Tracheal epithelial cell (primary cell): ENCODE measurements around the gene MEIKIN. TPM values are rescaled to one million over a fixed set of nuclear protein-coding genes. Genes with fewer than 3 reads are reported as not detected.

Experiments used
- total RNA-seq: library from RNA; depleted of rRNA; stranded (reverse); fragments of >200 nt; gene quantifications from 2 replicates; pipeline ENCODE4 v1.2.1, GENCODE V29; 2014

Gene MEIKIN, protein sequence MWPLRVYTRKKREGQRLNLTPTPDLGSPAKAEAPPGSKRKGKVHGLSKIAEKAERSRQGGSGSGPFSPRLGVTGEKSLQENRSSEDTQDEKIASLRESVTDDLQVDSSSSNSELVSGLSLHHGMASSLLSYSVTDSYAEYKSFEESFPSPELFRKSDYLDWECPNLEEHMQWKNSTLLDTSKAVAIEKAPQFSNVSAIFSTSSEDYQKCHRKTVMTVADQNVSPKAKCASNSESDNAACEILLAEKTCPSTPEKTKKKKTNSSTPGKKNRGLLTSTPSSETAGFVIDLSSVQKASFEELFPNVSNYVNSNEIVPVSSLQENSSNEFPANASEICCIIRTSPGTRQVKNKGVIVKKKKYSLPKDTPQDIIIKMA
- not detected in 2 replicates for total RNA-seq

GRCh38 chr5:131945551-131946168, at the start of gene MEIKIN:
Gene MEIKIN (minus strand): TSS chr5:131945663. CDS start chr5:131945505, 158 bp downstream.

DNA sequence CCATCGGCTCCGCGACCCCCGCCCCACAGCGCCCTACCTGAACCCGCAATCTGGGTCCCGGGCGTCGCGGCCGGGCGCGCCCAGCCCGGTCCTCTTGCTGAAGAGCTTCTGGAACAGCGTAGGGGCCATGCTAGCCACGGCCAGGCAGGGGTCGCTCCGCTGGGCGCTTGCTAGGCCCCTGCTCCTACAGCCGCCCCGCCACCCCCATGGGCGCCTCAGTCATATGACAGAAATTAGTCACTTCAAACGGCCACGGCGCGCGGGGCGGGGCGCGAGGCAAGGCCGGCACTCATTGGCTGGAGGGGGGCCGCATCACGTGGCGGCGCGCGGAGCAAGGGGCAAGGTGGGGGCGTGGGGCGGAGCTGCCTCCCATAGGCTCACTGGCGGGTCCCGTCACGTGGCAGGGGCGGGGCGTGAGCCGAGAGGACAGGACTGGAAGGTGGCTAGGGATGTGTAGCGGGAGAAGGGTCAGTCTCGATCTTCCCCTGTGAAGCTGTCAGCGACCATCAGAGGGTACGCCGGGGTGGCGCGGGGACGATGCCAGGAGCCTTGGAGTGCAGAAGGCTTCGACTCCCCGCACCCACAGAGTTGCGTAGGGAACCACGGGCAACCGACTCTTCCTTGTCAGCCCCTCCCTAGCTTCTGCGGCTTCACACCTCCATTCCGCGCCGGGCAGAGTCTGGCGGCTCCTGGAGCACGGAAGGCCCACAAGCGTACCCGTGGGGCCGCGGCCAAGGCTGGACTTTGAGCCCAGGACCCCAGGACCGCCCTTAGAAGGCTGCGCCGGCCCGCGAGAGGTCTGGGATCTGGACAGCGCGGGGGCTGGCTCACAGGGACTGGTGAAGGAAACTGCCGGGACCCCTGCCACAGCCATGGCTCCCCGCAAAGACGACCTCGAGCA, 148.4 kb downstream of the MEIKIN start, which contains the start of gene FNIP1:
Gene FNIP1 (minus strand): TSS at position 225 of the 901 bp plus-strand sequence. CDS start 96 bp downstream, at position 129.

Other genes starting within 250 kb of the MEIKIN start
- gene FNIP1, start 148.6 kb downstream of the MEIKIN start, total RNA-seq: 40.2 and 51.6 TPM in 2 replicates
- 0.24 TPM in 1 of 2 replicates, not detected in the other for gene ACSL6, start 66.0 kb upstream of the MEIKIN start, total RNA-seq
- not detected in 2 replicates for gene IL3, start 115.0 kb upstream of the MEIKIN start, total RNA-seq
- gene CSF2, start 128.1 kb upstream of the MEIKIN start, total RNA-seq: 69.2 TPM in 1 of 2 replicates, not detected in the other